ENCODE measurements around the gene XPNPEP3. TPM values are rescaled to one million over a fixed set of nuclear protein-coding genes. Genes with fewer than 3 reads are reported as not detected.
"Not testable (repeated sequence)": the region's sequence is repeated elsewhere in the genome, so short reads cannot be mapped to it uniquely, and the experiment has no call there.

The XPNPEP3 gene
- total RNA-seq, 1 donor from 2014 or later = 5.5 TPM

DNA sequence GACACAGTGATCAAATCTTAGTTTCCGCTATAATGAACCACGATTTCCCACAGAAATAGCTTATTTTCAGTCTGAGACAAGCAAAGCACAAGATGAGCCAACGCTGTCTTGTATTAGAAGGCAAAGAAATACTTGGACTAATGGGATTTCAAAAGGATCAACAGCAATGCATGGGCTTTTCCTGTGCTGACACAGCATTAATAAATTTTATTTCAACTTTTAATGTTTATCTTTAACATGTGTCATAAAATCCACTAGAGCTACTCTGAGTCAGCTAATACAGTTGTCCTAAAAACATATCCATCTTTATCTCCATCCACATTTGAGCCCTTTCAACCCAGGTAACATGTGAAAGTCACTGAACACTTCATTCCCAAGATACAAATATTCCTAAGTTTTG, 22.3 kb upstream of the XPNPEP3 start:
- TF ChIP-seq, protein P1, sequence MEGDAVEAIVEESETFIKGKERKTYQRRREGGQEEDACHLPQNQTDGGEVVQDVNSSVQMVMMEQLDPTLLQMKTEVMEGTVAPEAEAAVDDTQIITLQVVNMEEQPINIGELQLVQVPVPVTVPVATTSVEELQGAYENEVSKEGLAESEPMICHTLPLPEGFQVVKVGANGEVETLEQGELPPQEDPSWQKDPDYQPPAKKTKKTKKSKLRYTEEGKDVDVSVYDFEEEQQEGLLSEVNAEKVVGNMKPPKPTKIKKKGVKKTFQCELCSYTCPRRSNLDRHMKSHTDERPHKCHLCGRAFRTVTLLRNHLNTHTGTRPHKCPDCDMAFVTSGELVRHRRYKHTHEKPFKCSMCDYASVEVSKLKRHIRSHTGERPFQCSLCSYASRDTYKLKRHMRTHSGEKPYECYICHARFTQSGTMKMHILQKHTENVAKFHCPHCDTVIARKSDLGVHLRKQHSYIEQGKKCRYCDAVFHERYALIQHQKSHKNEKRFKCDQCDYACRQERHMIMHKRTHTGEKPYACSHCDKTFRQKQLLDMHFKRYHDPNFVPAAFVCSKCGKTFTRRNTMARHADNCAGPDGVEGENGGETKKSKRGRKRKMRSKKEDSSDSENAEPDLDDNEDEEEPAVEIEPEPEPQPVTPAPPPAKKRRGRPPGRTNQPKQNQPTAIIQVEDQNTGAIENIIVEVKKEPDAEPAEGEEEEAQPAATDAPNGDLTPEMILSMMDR (IDR thresholded peaks at IDR 0.05; ENCODE audit: insufficient read depth, low read length, severe bottlenecking) = no peak
- H3K36me3 ChIP-seq (ENCODE audit: control insufficient read depth, insufficient read depth, low read length) = peaks cover 9% of the 10 kb centered on the region

DNA sequence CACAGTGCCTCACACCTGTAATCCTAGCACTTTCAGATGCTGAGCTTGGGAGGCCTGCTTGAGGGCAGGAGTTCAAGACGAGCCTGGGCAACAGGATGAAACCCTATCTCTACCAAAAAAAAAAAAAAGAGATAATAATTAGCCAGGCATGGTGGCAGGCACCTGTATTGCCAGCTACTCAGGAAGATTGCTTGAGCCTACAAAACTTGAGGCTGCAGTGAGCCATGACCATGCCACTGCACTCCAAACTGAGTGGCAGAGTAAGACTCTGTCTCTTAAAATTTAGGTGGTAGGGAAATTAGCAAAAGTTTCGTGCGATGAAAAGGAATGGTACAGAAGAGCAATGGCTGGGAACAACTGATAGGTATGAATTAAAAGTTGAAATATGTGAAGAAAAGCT, 18.5 kb upstream of the XPNPEP3 start:
- peaks cover 5% of the 10 kb centered on the region for H3K36me3 ChIP-seq (ENCODE audit: control insufficient read depth, insufficient read depth, low read length)
- no peak overlapping the region for H3K4me3 ChIP-seq (ENCODE audit: low read depth, low read length)
- FAIRE-seq (no peak), DNase-seq (ENCODE audit: low read depth) (no peak)
- TF ChIP-seq, protein P1 (IDR thresholded peaks at IDR 0.05; ENCODE audit: insufficient read depth, low read length, severe bottlenecking) = no peak
- no peaks in the 10 kb centered on the region for H3K27me3 ChIP-seq (ENCODE audit: control insufficient read depth, insufficient read depth, low read length)

More for the DNA sequence above, 22.3 kb upstream of the XPNPEP3 start:
- no peak for DNase-seq (ENCODE audit: low read depth)
- no peak for FAIRE-seq
- no peaks in the 10 kb centered on the region for H3K27me3 ChIP-seq (ENCODE audit: control insufficient read depth, insufficient read depth, low read length)
- H3K4me3 ChIP-seq (ENCODE audit: low read depth, low read length) = no peak overlapping the region

DNA sequence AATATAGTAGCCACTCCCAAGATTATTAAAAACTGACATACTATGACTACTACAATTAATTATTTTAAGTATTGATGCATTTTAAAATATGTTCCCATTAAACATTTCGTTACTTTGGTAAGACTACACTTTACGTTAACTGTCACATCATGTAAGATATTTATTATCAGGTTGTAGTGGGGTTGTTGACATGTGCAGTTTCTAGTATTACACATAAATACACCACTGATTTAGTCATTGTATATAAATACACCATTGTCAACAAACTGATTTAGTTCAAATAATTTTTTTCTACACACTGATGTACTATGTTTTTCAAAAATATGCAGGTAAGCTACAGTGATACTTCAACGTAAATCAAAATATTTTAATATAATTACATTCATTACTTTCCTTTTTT, 12.0 kb upstream of the XPNPEP3 start:
- Histone ChIP-seq H3K4me3 (ENCODE audit: low read depth, low read length) (no peak overlapping the region), H3K36me3 (ENCODE audit: control insufficient read depth, insufficient read depth, low read length) (peaks cover 1% of the 10 kb centered on the region), H3K27me3 (ENCODE audit: control insufficient read depth, insufficient read depth, low read length) (no peaks in the 10 kb centered on the region)
- TF ChIP-seq, protein P1 (IDR thresholded peaks at IDR 0.05; ENCODE audit: insufficient read depth, low read length, severe bottlenecking) = no peak
- FAIRE-seq = no peak
- DNase-seq (ENCODE audit: low read depth) = no peak

DNA sequence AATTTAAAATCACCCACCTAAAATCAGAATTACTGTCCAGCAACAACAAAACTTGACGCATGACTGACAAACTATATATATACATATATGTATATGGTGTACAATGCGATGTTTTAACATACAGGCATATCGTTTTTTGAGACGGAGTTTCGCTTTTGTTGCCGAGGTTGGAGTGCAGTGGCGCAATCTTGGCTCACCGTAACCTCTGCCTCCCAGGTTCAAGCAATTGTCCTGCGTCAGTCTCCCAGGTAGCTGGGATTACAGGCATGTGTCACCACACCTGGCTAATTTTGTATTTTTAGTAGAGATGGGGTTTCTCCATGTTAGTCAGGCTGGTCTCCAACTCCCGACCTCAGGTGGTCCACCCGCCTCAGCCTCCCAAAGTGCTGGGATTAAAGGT, 11.1 kb upstream of the XPNPEP3 start:
- FAIRE-seq; H3K36me3 ChIP-seq (ENCODE audit: control insufficient read depth, insufficient read depth, low read length); H3K4me3 ChIP-seq (ENCODE audit: low read depth, low read length); DNase-seq (ENCODE audit: low read depth); H3K27me3 ChIP-seq (ENCODE audit: control insufficient read depth, insufficient read depth, low read length): not testable (repeated sequence)

DNA sequence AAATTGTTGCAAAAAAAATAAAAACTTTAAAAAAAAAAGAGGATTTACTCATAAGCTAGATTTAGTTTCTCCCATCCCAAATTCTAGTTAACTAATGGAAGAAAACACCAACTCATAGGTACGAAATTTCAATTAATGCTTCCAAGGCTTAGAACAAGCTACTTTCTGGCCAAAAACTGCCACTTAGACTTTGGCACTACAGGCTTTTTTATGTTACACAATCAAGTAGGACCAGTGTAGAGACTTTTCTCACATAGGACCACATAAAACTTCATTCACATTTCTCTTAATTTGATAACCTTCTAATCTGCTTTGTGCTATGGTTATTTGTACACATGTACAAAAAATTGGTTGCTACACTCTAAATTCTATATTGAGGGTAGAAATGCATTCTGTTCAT, 3.6 kb upstream of the XPNPEP3 start:
- Histone ChIP-seq H3K4me3 (ENCODE audit: low read depth, low read length) (no peak overlapping the region), H3K36me3 (ENCODE audit: control insufficient read depth, insufficient read depth, low read length) (no peaks in the 10 kb centered on the region), H3K27me3 (ENCODE audit: control insufficient read depth, insufficient read depth, low read length) (no peaks in the 10 kb centered on the region)
- no peak for FAIRE-seq
- TF ChIP-seq, protein P1 (IDR thresholded peaks at IDR 0.05; ENCODE audit: insufficient read depth, low read length, severe bottlenecking) = no peak
- no peak for DNase-seq (ENCODE audit: low read depth)

DNA sequence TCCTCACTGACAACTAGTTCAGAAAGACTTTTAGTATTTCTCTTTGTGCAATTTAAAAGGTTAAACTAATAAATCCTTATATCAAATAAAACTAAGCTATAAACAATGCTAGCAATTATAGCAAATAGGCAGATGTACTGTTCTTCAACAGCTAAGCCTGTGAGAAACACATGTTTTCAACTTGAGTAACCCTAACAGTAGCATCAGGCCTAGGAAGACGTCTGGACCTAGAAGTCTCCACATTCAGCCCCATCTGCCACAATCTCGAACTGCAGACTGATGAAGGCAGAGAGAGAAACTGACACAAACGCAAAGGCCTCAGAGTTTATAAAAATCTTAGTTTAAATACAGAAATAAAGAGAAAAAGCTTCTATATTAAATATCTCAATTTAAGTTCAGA, 3.0 kb upstream of the XPNPEP3 start:
- DNase-seq (ENCODE audit: low read depth) = no peak
- no peak overlapping the region for H3K4me3 ChIP-seq (ENCODE audit: low read depth, low read length)

More for the DNA sequence above, 3.0 kb upstream of the XPNPEP3 start:
- TF ChIP-seq, protein P1 (IDR thresholded peaks at IDR 0.05; ENCODE audit: insufficient read depth, low read length, severe bottlenecking) = no peak
- Histone ChIP-seq H3K36me3 (ENCODE audit: control insufficient read depth, insufficient read depth, low read length) (no peaks in the 10 kb centered on the region), H3K27me3 (ENCODE audit: control insufficient read depth, insufficient read depth, low read length) (no peaks in the 10 kb centered on the region)
- FAIRE-seq = no peak

Measured in bronchial epithelial cell (primary cell).